Renal pelvis (tissue), 12 donors: ENCODE results near the gene FAM151B. TPM values are rescaled to one million over a fixed set of nuclear protein-coding genes. Genes with fewer than 3 reads are reported as not detected.
A peak's percentile ranks its signal among the peaks of the same experiment; 100 is the strongest.
"Not testable (repeated sequence)": the region's sequence is repeated elsewhere in the genome, so short reads cannot be mapped to it uniquely, and the experiment has no call there.

Experiments
- DNase-seq: peaks from one replicate; pipeline ENCODE4 v3.0.0-alpha.2; 2013
- long read RNA-seq, 16 experiments: transcript quantifications; one replicate each; lab custom pipeline, GENCODE V29; 2026
- polyA plus RNA-seq, 3 donors: library from polyadenylated mRNA; unstranded; fragments of 120-200 nt; gene quantifications; one replicate each; pipeline ENCODE4 v1.2.1, GENCODE V29; 2013; ENCODE audit not compliant: insufficient read length in 3 of 3

FAM151B gene
- 1 to 10 TPM; 1.4 to 5.0 (median 3.1) TPM for polyA plus RNA-seq
- long read RNA-seq, donor 1, result 0 reads
- long read RNA-seq, donor 2, result 0 reads
- long read RNA-seq, donor 3, result 0 reads
- long read RNA-seq, donor 4, partial matches to known transcripts, result 0 of 8 reads
- long read RNA-seq, donor 4, other reads (novel, unspliced or antisense), result 8 of 8 reads
- long read RNA-seq, donor 5, result 0 reads
- long read RNA-seq, donor 6, result 0 reads
- long read RNA-seq, donor 7, result 0 reads
- long read RNA-seq, donor 8, result 0 reads
- long read RNA-seq, donor 9, result 0 reads
- long read RNA-seq, donor 10, result 0 reads
- long read RNA-seq, donor 11, partial matches to known transcripts, result 0 of 1 reads
- long read RNA-seq, donor 11, other reads (novel, unspliced or antisense), result 0 of 1 reads
- long read RNA-seq, donor 12, result 0 reads
- long read RNA-seq, donor 13, result 0 reads
- long read RNA-seq, donor 14, result 0 reads
- long read RNA-seq, donor 15, partial matches to known transcripts, result 0 of 8 reads
- long read RNA-seq, donor 15, other reads (novel, unspliced or antisense), result 8 of 8 reads
- long read RNA-seq, donor 16, result 0 reads

- peak; percentile 94 for DNase-seq
Observed at GRCh38 chr5:80487829-80488721, at the start of gene FAM151B. TSS of gene FAM151B (plus strand) at chr5:80488100. CDS start at chr5:80488124, 24 bp downstream.

- DNase-seq, result no peak
Observed at GRCh38 chr5:80438739-80439138, 49.2 kb upstream of the FAM151B start.

- no peak for DNase-seq
Observed at GRCh38 chr5:80439213-80439612, 48.7 kb upstream of the FAM151B start.

GRCh38 chr5:80442742-80443141 is 45.2 kb upstream of the FAM151B start:
- DNase-seq, result no peak

GRCh38 chr5:80453366-80453765 is 34.5 kb upstream of the FAM151B start:
- DNase-seq, result no peak

GRCh38 chr5:80463269-80463668 is 24.6 kb upstream of the FAM151B start:
- DNase-seq, result no peak

- no peak for DNase-seq
Observed at GRCh38 chr5:80466669-80467485, 21.0 kb upstream of the FAM151B start.

- no peak for DNase-seq
Observed at GRCh38 chr5:80468131-80468530, 19.8 kb upstream of the FAM151B start.

- not testable (repeated sequence) for DNase-seq
Observed at GRCh38 chr5:80470631-80471030, 17.3 kb upstream of the FAM151B start.

- no peak for DNase-seq
Observed at GRCh38 chr5:80474929-80475328, 13.0 kb upstream of the FAM151B start.

- no peak for DNase-seq
Observed at GRCh38 chr5:80479713-80480112, 8.2 kb upstream of the FAM151B start.

GRCh38 chr5:80480354-80480753 is 7.5 kb upstream of the FAM151B start:
- no peak for DNase-seq

- no peak for DNase-seq
Observed at GRCh38 chr5:80481019-80481893, 6.6 kb upstream of the FAM151B start.

- no peak for DNase-seq
Observed at GRCh38 chr5:80482578-80482977, 5.3 kb upstream of the FAM151B start.

- DNase-seq, result no peak
Observed at GRCh38 chr5:80483636-80484232, 4.2 kb upstream of the FAM151B start.

GRCh38 chr5:80487444-80487828 is 464 bp upstream of the FAM151B start:
- no peak for DNase-seq

GRCh38 chr5:80491296-80491695 is 3.4 kb downstream of the FAM151B start:
- DNase-seq, result no peak

- DNase-seq, result no peak
Observed at GRCh38 chr5:80492741-80493140, 4.8 kb downstream of the FAM151B start.

- DNase-seq, result not testable (repeated sequence)
Observed at GRCh38 chr5:80493443-80493842, 5.5 kb downstream of the FAM151B start.

- DNase-seq, result no peak
Observed at GRCh38 chr5:80495891-80496290, 8.0 kb downstream of the FAM151B start.
